GM12875 (cell line): ENCODE results near the gene TNKS1BP1.

Experiments used
- H3K4me3 ChIP-seq: one replicate; pipeline ENCODE4 v1.5.1; 2011; ENCODE audit warnings: low read depth, low read length, control low read depth
- CTCF ChIP-seq: IDR thresholded peaks from 2 replicates; pipeline ENCODE4 v1.5.1; 2011; ENCODE audit warnings: low read depth, mild to moderate bottlenecking, control low read depth, inconsistent platforms, low read length, moderate library complexity, borderline replicate concordance; ENCODE audit not compliant: insufficient read depth

The TNKS1BP1 gene

GRCh38 chr11:57251037-57251436, 73.7 kb downstream of the TNKS1BP1 start:
- no peak for TF ChIP-seq CTCF
- no peak overlapping the region for H3K4me3 ChIP-seq
